BE2C (cell line): ENCODE results near the gene AAMDC.
"Not testable (repeated sequence)": the region's sequence is repeated elsewhere in the genome, so short reads cannot be mapped to it uniquely, and the experiment has no call there.

Experiments used
- DNase-seq: peaks from one replicate; pipeline ENCODE4 v3.0.0-alpha.2; 2020
- H3K27me3 ChIP-seq: fragments of 250-450 bp; sonication (Bioruptor Pico); 2 replicates; pipeline ENCODE4 v1.5.1; 2020; ENCODE audit warnings: mild to moderate bottlenecking
- H3K36me3 ChIP-seq: fragments of 250-450 bp; sonication (Bioruptor Pico); 2 replicates; pipeline ENCODE4 v1.5.1; 2020; ENCODE audit warnings: mild to moderate bottlenecking
- H3K4me1 ChIP-seq: fragments of 250-450 bp; sonication (Bioruptor Pico); 2 replicates; pipeline ENCODE4 v1.5.1; 2020
- H3K4me3 ChIP-seq: 2 replicates; pipeline ENCODE4 v1.5.1; 2011; ENCODE audit warnings: low read depth, low read length
- H3K9me3 ChIP-seq: fragments of 250-450 bp; sonication (Bioruptor Pico); 2 replicates; pipeline ENCODE4 v1.5.1; 2020
- CTCF ChIP-seq: IDR thresholded peaks from 2 replicates; pipeline ENCODE4 v1.5.1; 2012; ENCODE audit warnings: mild to moderate bottlenecking, low read depth, low read length

The AAMDC gene

DNA sequence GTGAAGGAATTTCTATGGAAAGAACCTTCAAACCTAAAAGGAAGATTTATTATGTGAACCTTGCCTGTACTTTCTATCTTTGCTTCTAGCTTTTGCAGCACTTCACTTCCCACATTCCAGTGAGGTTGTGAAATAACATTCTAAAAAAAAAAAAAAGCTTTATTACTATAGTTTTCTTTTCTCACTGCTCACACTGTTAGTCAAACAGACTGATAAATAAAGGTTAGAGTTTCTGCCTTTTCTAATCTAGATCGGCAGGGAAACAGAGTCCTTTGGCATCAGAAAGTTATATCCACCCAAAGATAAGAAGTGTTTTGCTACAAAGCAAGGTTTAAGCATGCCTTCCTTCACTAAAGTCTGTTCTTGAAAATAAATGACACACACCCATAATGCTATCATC is 2.8 kb downstream of the AAMDC start:
- Histone ChIP-seq H3K4me3 (no peak overlapping the region), H3K4me1 (no peaks in the 10 kb centered on the region), H3K27me3 (no peaks in the 10 kb centered on the region), H3K36me3 (no peaks in the 10 kb centered on the region), H3K9me3 (no peaks in the 10 kb centered on the region)
- DNase-seq = no peak
- TF ChIP-seq CTCF = no peak

DNA sequence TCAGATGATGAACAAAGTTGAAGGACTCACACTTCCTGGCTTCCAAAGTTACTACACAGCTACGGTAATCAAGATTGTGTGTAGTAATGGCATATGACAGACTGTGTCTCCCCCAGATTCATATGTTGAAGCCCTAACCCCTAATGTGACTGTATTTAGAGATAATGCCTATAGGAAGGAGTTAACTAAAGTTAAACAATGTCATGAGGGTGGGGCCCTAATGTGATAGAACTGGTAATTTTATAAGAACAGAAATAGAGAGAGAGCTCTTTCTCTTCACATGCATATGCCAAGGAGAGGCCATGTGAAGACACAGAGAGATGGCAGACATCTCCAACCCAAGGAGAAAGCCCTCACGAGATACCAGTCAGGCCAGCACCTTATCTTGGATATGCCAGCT is 8.0 kb downstream of the AAMDC start:
- DNase-seq = no peak
- TF ChIP-seq CTCF = no peak
- Histone ChIP-seq H3K27me3 (no peaks in the 10 kb centered on the region), H3K36me3 (no peaks in the 10 kb centered on the region), H3K4me3 (no peak overlapping the region), H3K9me3 (no peaks in the 10 kb centered on the region), H3K4me1 (no peaks in the 10 kb centered on the region)

DNA sequence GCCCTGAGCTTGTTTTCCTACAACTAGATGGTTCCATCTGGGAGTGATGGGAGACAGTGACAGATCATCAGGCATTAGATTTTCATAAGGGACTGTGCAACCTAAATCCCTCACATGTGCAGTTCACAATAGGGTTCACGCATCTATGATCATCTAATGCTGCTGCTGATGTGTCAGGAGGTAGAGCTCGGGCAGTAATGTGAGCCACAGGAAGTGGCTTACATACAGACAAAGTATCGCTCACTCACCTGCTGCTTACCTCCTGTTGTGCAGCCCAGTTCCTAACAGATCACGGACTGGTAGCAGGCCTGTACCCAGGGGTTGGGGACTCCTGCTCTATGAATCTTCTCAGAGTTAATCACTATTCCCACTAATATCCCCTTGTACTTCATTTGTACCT is 12.4 kb downstream of the AAMDC start:
- Histone ChIP-seq H3K27me3 (no peaks in the 10 kb centered on the region), H3K9me3 (no peaks in the 10 kb centered on the region), H3K36me3 (no peaks in the 10 kb centered on the region), H3K4me1 (no peaks in the 10 kb centered on the region), H3K4me3 (no peak overlapping the region)
- TF ChIP-seq CTCF = no peak
- DNase-seq = no peak

DNA sequence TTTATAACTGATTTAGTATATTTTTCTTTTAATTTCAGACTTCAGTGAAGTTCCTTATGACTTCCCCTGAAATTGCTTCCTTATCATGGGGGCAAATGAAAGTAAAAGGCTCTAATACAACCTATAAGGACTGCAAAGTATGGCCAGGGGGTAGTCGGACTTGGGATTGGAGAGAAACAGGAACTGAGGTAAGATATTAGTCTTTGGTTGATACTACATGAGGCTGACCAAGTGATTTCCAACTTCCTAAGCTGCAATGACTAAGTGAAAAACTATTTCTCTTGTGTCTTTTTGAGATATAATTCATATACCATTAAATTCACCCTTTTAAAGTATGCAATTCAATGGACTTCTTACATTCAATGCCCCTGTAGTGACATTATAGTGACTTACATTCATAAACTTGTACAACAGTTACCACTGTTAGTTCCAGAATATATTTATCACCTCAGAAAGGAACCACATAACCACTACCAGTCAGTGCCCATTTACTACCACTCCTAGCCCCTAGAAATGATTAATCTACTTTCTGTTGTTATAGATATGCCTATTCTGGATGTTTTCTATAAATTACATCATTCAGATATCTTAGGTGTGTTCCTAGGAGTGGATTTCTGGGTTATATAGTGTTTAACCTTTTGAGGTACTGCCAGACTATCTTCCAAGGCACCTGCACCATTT is 21.6 kb downstream of the AAMDC start:
- H3K9me3 ChIP-seq = no peaks in the 10 kb centered on the region
- TF ChIP-seq CTCF = no peak
- H3K4me1 ChIP-seq = no peaks in the 10 kb centered on the region
- no peaks in the 10 kb centered on the region for H3K27me3 ChIP-seq
- peaks cover 5% of the 10 kb centered on the region for H3K36me3 ChIP-seq
- H3K4me3 ChIP-seq = no peak overlapping the region
- no peak for DNase-seq

- not testable (repeated sequence) for H3K27me3 ChIP-seq, H3K4me1 ChIP-seq, H3K4me3 ChIP-seq, H3K9me3 ChIP-seq, H3K36me3 ChIP-seq, DNase-seq
These were observed 22.8 kb downstream of the AAMDC start for GRCh38 chr11:77843700-77844099.

- no peak for DNase-seq
- Histone ChIP-seq H3K4me1 (no peaks in the 10 kb centered on the region), H3K27me3 (no peaks in the 10 kb centered on the region), H3K36me3 (peaks cover 18% of the 10 kb centered on the region), H3K9me3 (peaks cover 6% of the 10 kb centered on the region; the same call in 1 of the 2 replicates), H3K4me3 (no peak overlapping the region)
- no peak for TF ChIP-seq CTCF
These were observed 30.6 kb downstream of the AAMDC start for GRCh38 chr11:77851503-77851902.
